Mesenchymal stem cell (in vitro differentiated cells and primary cell): ENCODE results near the gene ULK3.
A peak's percentile ranks its signal among the peaks of the same experiment; 100 is the strongest.

Experiments used
- DNase-seq: peaks from one replicate; pipeline ENCODE4 v3.0.0-alpha.2; 2013
- H2AFZ ChIP-seq: one replicate; pipeline ENCODE4 v1.6.1; 2013; ENCODE audit warnings: low read depth, mild to moderate bottlenecking, control low read depth, inconsistent platforms, low read length, moderate library complexity
- H2AK5ac ChIP-seq: 2 replicates; pipeline ENCODE4 v1.6.1; 2013; ENCODE audit warnings: low read length, moderate library complexity, mild to moderate bottlenecking, inconsistent platforms; ENCODE audit not compliant: severe bottlenecking
- H2BK120ac ChIP-seq: one replicate; pipeline ENCODE4 v1.6.1; 2013; ENCODE audit warnings: low read depth, mild to moderate bottlenecking, inconsistent platforms, low read length, moderate library complexity
- H2BK12ac ChIP-seq, 2 experiments: one replicate each; pipeline ENCODE4 v1.6.1; 2013; ENCODE audit warnings: inconsistent platforms in 2 of 2, low read length in 2 of 2, mild to moderate bottlenecking in 2 of 2, moderate library complexity in 2 of 2, control low read depth in 1 of 2
- H2BK15ac ChIP-seq: one replicate; pipeline ENCODE4 v1.6.1; 2013; ENCODE audit warnings: mild to moderate bottlenecking, low read depth, inconsistent platforms; ENCODE audit not compliant: poor library complexity, severe bottlenecking
- H2BK5ac ChIP-seq: 2 replicates; pipeline ENCODE4 v1.6.1; 2013; ENCODE audit warnings: low read depth, mild to moderate bottlenecking, low read length, control low read depth, inconsistent platforms; ENCODE audit not compliant: poor library complexity, severe bottlenecking
- H3K14ac ChIP-seq, 2 experiments: one replicate each; pipeline ENCODE4 v1.6.1; 2013; ENCODE audit warnings: inconsistent platforms in 2 of 2, low read length in 2 of 2, control low read depth in 1 of 2, mild to moderate bottlenecking in 1 of 2, moderate library complexity in 1 of 2
- H3K18ac ChIP-seq, 2 experiments: one replicate each; pipeline ENCODE4 v1.6.1; 2013; ENCODE audit warnings: inconsistent platforms in 2 of 2, low read length in 2 of 2, control low read depth in 1 of 2, low read depth in 1 of 2, mild to moderate bottlenecking in 1 of 2
- H3K23ac ChIP-seq, 2 experiments: one replicate each; pipeline ENCODE4 v1.6.1; 2013; ENCODE audit warnings: inconsistent platforms in 2 of 2, low read length in 2 of 2, mild to moderate bottlenecking in 2 of 2, moderate library complexity in 2 of 2, control low read depth in 1 of 2
- H3K27ac ChIP-seq: 2 replicates; pipeline ENCODE4 v1.5.1; 2013; ENCODE audit warnings: mild to moderate bottlenecking, moderate library complexity, low read length, control low read depth, inconsistent platforms; ENCODE audit not compliant: poor library complexity, severe bottlenecking
- H3K27me3 ChIP-seq, 2 experiments: 2 replicates each; pipeline versions ENCODE4 v1.6.1 to v1.7.0; 2013; ENCODE audit warnings: low read length in 2 of 2, mild to moderate bottlenecking in 2 of 2, moderate library complexity in 2 of 2, control low read depth in 1 of 2, inconsistent platforms in 1 of 2; ENCODE audit not compliant: control insufficient read depth in 1 of 2, insufficient read depth in 1 of 2
- H3K36me3 ChIP-seq, 2 experiments: 2 replicates each; pipeline versions ENCODE4 v1.6.1 to v1.7.0; 2013; ENCODE audit warnings: low read length in 2 of 2, control low read depth in 1 of 2, inconsistent platforms in 1 of 2, low read depth in 1 of 2, mild to moderate bottlenecking in 1 of 2; ENCODE audit not compliant: insufficient read depth in 2 of 2, control insufficient read depth in 1 of 2
- H3K4ac ChIP-seq, 2 experiments: one replicate each; pipeline ENCODE4 v1.6.1; 2013; ENCODE audit warnings: inconsistent platforms in 2 of 2, low read length in 2 of 2, mild to moderate bottlenecking in 2 of 2, moderate library complexity in 2 of 2, control low read depth in 1 of 2, low read depth in 1 of 2
- H3K4me1 ChIP-seq: 2 replicates; pipeline ENCODE4 v1.6.1; 2013; ENCODE audit warnings: low read depth, low read length, control low read depth; ENCODE audit not compliant: control insufficient read depth, insufficient read depth
- H3K4me2 ChIP-seq: 2 replicates; pipeline ENCODE4 v1.6.1; 2013; ENCODE audit warnings: low read length, mild to moderate bottlenecking, inconsistent platforms; ENCODE audit not compliant: poor library complexity, severe bottlenecking
- H3K4me3 ChIP-seq, 2 experiments: 2 replicates each; pipeline versions ENCODE4 v1.5.1 to v1.7.0; 2013; ENCODE audit warnings: low read length in 2 of 2, mild to moderate bottlenecking in 2 of 2, control low read depth in 1 of 2, low read depth in 1 of 2; ENCODE audit not compliant: insufficient read depth in 1 of 2
- H3K79me1 ChIP-seq: replicated peaks from 2 replicates; pipeline ENCODE4 v1.6.1; 2013; ENCODE audit warnings: mild to moderate bottlenecking, control low read depth, low read length, inconsistent platforms; ENCODE audit not compliant: poor library complexity, severe bottlenecking
- H3K9ac ChIP-seq: 2 replicates; pipeline ENCODE4 v1.7.0; 2013; ENCODE audit warnings: mild to moderate bottlenecking, low read length, moderate library complexity
- H3K9me3 ChIP-seq: 2 replicates; pipeline ENCODE4 v1.7.0; 2013; ENCODE audit warnings: mild to moderate bottlenecking, low read length; ENCODE audit not compliant: control insufficient read depth
- H4K8ac ChIP-seq: one replicate; pipeline ENCODE4 v1.6.1; 2013; ENCODE audit warnings: inconsistent platforms, mild to moderate bottlenecking, low read length, moderate library complexity
- H4K91ac ChIP-seq: one replicate; pipeline ENCODE4 v1.6.1; 2013; ENCODE audit warnings: mild to moderate bottlenecking, low read length, inconsistent platforms
- WGBS: methylation state at CpG from one replicate; pipeline ENCODE4 v1.1.7; 2013; ENCODE audit warnings: mixed read lengths; 5-methylcytosine and 5-hydroxymethylcytosine counted together

The ULK3 gene

GRCh38 chr15:74826921-74827320 is 16.0 kb downstream of the ULK3 start:
- peaks cover 9% of the 10 kb centered on the region for H3K4me1 ChIP-seq
- 47% methylated on average over 19 of the region's 21 CpGs for WGBS
- H3K27me3 ChIP-seq: peaks cover 59 to 76% of the 10 kb centered on the region in 2 experiments
- DNase-seq: no peak
- H3K9me3 ChIP-seq: no peaks in the 10 kb centered on the region
- H3K23ac ChIP-seq: no peak overlapping the region
- no peak overlapping the region for H2BK15ac ChIP-seq
- no peaks in the 10 kb centered on the region for H3K36me3 ChIP-seq
- no peak overlapping the region for H4K91ac ChIP-seq
- H3K4me3 ChIP-seq: no peak overlapping the region
- no peak overlapping the region for H3K4me2 ChIP-seq
- H2AK5ac ChIP-seq: no peak overlapping the region
- H2AFZ ChIP-seq: no peak overlapping the region
- no peak overlapping the region for H2BK120ac ChIP-seq
- H4K8ac ChIP-seq: no peak overlapping the region
- no peak overlapping the region for H2BK5ac ChIP-seq
- no peak overlapping the region for H3K27ac ChIP-seq
- H2BK12ac ChIP-seq: no peak overlapping the region
- no peak overlapping the region for H3K14ac ChIP-seq
- no peak overlapping the region for H3K18ac ChIP-seq
- H3K9ac ChIP-seq: no peak overlapping the region
- H3K4ac ChIP-seq: no peak overlapping the region
- H3K79me1 ChIP-seq: no peaks in the 10 kb centered on the region

GRCh38 chr15:74826364-74826819 is 16.6 kb downstream of the ULK3 start, which contains the start of gene CPLX3:
CPLX3 (plus strand) TSS chr15:74826627; CDS start chr15:74826704, 77 bp downstream.
- Histone ChIP-seq H3K27me3 (peaks cover 59 to 75% of the 10 kb centered on the region in 2 experiments), H3K79me1 (no peaks in the 10 kb centered on the region), H3K27ac (no peak within 1 kb of the TSS), H3K18ac (no peak within 1 kb of the TSS), H3K4me1 (peaks cover 9% of the 10 kb centered on the region), H2BK120ac (no peak within 1 kb of the TSS), H3K4me3 (no peak within 1 kb of the TSS), H3K36me3 (no peaks in the 10 kb centered on the region), H2AFZ (no peak within 1 kb of the TSS), H2BK15ac (no peak within 1 kb of the TSS), H3K23ac (no peak within 1 kb of the TSS), H2BK12ac (no peak within 1 kb of the TSS), H3K4me2 (no peak within 1 kb of the TSS), H4K8ac (no peak within 1 kb of the TSS), H3K4ac (no peak within 1 kb of the TSS), H4K91ac (no peak within 1 kb of the TSS), H2BK5ac (no peak within 1 kb of the TSS), H3K9me3 (no peaks in the 10 kb centered on the region), H2AK5ac (no peak within 1 kb of the TSS), H3K14ac (no peak within 1 kb of the TSS), H3K9ac (no peak within 1 kb of the TSS)
- peak; percentile 21 for DNase-seq
- WGBS: 3% methylated on average over 23 of the region's 44 CpGs

GRCh38 chr15:74825866-74826265 is 17.1 kb downstream of the ULK3 start:
- H2BK5ac ChIP-seq: no peak overlapping the region
- no peak overlapping the region for H3K4me2 ChIP-seq
- H3K18ac ChIP-seq: no peak overlapping the region

GRCh38 chr15:74824976-74825375 is 18.0 kb downstream of the ULK3 start:
- Histone ChIP-seq H4K91ac (no peak overlapping the region), H3K9me3 (no peaks in the 10 kb centered on the region), H2BK12ac (no peak overlapping the region), H3K27me3 (peaks cover 63% of the 10 kb centered on the region in 2 experiments), H2AK5ac (no peak overlapping the region), H4K8ac (no peak overlapping the region), H3K18ac (no peak overlapping the region), H2BK5ac (no peak overlapping the region), H3K36me3 (no peaks in the 10 kb centered on the region), H3K9ac (no peak overlapping the region), H3K79me1 (no peaks in the 10 kb centered on the region), H2AFZ (no peak overlapping the region), H3K23ac (no peak overlapping the region), H3K27ac (no peak overlapping the region), H3K14ac (no peak overlapping the region), H3K4me2 (no peak overlapping the region), H3K4me3 (no peak overlapping the region), H2BK15ac (no peak overlapping the region), H3K4ac (no peak overlapping the region), H2BK120ac (no peak overlapping the region), H3K4me1 (peaks cover 9% of the 10 kb centered on the region)
- DNase-seq: no peak
- 74% methylated on average over 7 of the region's 7 CpGs for WGBS

More at GRCh38 chr15:74825866-74826265, 17.1 kb downstream of the ULK3 start:
- no peak overlapping the region for H3K4ac ChIP-seq
- peaks cover 9% of the 10 kb centered on the region for H3K4me1 ChIP-seq
- no peak overlapping the region for H3K27ac ChIP-seq
- no peaks in the 10 kb centered on the region for H3K9me3 ChIP-seq
- H2AK5ac ChIP-seq: no peak overlapping the region
- no peak overlapping the region for H3K23ac ChIP-seq
- no peak overlapping the region for H3K14ac ChIP-seq
- no peak overlapping the region for H3K9ac ChIP-seq
- H2BK120ac ChIP-seq: no peak overlapping the region
- no peak overlapping the region for H2BK12ac ChIP-seq
- H4K8ac ChIP-seq: no peak overlapping the region
- H3K79me1 ChIP-seq: no peaks in the 10 kb centered on the region
- no peak overlapping the region for H4K91ac ChIP-seq
- no peak for DNase-seq
- H3K4me3 ChIP-seq: no peak overlapping the region
- WGBS: 62% methylated on average over 9 of the region's 10 CpGs
- peaks cover 59 to 70% of the 10 kb centered on the region in 2 experiments for H3K27me3 ChIP-seq
- no peaks in the 10 kb centered on the region for H3K36me3 ChIP-seq
- no peak overlapping the region for H2AFZ ChIP-seq
- no peak overlapping the region for H2BK15ac ChIP-seq
